ENCODE data around the gene SLC39A5.
"Not testable (repeated sequence)": the region's sequence is repeated elsewhere in the genome, so short reads cannot be mapped to it uniquely, and the experiment has no call there.

SLC39A5 gene

GRCh38 chr12:56229916-56230431, at the start of gene SLC39A5:
Gene SLC39A5 (plus strand): TSS chr12:56230051. CDS start chr12:56231275, 1,224 bp downstream.
- no peak for DNase-seq

DNA sequence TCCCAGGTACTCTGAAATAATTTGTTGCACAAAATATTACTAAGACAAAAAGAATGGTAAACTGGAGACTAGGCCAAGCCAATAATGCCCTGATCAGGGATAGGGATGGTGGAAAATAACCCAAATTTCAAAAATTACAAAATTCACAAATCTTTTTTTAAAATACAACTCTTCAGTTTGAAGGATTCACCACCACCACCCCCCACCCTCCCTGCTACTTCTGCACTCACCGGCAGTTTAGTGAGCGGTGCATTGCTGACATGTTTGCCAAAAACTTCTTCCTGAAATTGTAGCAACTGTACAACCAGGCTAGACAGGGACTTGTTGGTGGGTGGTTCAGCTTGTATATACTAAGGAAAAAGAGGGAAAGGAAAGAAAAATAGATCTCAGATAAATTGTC, 42.9 kb upstream of the SLC39A5 start:
- DNase-seq = no peak

- peak in 1 of 2 donors; percentile 18 for DNase-seq
Observed at GRCh38 chr12:56188131-56188777, 41.6 kb upstream of the SLC39A5 start.

- DNase-seq = no peak
Observed at GRCh38 chr12:56188778-56189098, 41.1 kb upstream of the SLC39A5 start.

GRCh38 chr12:56189099-56189917, 40.5 kb upstream of the SLC39A5 start, which contains the start of gene SMARCC2:
Gene SMARCC2 (minus strand): TSS chr12:56189483. CDS start chr12:56189461, 22 bp downstream.
- DNase-seq = peak; percentile 83 to 89

DNA sequence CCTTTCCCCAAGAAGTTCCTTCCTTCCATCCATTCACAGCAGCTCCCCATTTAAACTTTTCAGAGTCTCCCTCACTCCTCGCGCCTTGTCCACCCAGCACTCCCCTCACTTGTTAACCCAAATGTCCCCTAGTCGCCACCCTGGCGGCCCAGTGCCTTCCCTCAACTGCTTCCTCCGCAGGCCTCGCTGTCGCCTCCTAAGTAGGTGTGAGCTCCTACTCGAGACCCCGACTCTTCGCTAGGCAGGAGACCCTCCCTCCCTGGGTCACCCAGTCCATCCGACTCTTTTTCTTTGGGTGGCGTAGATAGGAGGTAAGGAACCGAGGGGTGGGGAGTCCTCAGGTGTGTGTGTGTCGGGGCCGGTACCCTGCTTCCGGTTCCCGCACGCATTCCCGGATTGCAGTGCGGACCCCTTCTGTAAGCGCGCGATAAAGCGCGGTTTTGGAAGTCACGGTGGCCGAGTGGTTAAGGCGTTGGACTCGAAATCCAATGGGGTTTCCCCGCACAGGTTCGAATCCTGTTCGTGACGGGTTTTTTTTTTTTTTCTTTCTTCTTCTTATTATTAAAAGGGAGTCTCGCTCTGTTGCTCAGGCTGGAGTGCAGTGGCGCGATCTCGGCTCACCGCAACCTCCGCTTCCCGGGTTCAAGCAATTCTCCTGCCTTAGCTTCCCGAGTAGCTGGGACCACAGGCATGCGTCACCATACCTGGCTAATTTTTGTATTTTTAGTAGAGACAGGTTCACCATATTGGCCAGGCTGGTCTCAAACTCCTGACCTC, 39.7 kb upstream of the SLC39A5 start:
- peak; percentile 80 to 84 for DNase-seq

- DNase-seq = no peak
Observed at GRCh38 chr12:56190695-56191155, 39.1 kb upstream of the SLC39A5 start.

- DNase-seq = no peak
Observed at GRCh38 chr12:56192582-56192981, 37.3 kb upstream of the SLC39A5 start.

GRCh38 chr12:56193025-56193578, 36.7 kb upstream of the SLC39A5 start:
- peak; percentile 76 to 85 for DNase-seq

DNA sequence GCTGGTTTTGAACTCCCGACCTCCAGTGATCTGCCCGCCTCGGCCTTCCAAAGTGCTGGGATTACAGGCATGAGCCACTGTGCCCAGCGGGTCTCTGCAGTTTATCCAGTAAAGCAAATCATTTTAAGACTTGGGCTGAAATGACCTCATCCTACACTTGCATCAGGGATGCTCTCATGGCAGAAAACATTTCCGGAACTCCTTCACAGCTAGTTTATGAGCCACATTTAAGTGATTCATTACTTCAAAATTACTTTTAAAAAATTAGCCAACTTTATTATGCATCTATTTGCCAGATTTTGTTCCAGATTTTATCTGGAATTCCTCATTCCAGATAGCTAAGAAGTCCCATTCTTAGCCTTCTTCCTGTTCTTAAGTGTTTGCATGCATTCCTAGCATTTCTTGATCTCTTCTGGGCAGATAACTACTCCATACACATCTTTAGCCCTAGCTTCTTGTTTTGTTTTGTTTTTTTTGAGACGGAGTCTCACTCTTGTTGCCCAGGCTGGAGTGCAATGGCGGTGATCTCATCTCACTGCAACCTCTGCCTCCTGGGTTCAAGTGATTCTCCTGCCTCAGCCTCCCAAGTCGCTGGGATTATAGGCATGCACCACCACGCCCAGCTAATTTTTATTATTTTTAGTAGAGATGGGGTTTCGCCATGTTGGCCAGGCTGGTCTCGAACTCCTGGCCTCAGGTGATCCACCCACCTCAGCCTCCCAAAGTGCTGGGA, 32.9 kb upstream of the SLC39A5 start:
- DNase-seq = not testable (repeated sequence)

DNA sequence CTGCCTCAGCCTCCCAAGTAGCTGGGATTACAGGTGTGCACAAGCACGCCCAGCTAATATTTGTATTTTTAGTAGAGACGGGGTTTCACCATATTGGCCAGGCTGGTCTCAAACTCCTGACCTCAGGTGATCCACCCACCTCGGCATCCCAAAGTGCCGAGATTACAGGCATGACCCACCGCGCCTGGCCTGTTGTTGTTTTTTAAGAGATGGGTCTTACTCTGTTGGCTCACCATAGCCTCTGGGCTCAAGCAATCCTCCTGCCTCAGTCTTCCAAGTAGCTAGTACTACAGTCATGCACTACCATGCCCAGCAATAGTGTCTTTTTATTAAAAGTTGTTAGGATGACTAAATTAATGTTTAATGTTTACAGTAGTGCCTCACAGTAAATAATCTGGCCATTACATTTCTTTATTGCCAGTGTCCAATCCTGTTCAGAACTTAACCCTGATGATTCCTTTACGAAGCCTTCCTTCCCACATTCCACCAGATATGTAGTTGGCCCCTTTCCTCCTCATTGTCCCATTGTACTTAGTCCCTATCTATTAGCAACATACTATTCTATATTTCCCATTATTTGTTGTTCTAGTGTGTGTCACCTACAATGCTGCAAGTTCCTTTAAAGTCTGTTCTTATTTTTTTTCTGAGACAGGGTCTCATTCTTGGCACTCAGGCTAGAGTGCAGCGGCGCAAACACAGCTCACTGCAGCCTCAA, 31.8 kb upstream of the SLC39A5 start:
- DNase-seq = no peak

DNA sequence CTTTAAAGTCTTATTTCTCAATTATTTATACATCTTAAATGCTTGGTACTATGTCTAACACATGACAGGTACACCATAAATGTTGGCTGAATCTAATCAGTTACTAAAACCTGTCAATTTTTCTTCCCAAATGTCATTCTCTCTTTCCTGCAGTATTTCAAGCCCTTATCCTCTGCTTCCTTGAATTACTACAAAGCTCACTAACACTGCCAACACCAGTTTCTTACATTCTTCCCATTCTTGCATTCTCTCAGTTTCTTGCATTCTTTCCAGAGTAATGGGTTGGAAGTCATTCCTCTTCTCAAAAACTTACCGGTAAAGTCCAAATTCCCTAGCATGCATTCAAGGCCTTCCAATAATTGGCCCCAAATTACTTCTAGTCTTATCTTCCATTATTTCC, 31.0 kb upstream of the SLC39A5 start:
- DNase-seq = no peak

DNA sequence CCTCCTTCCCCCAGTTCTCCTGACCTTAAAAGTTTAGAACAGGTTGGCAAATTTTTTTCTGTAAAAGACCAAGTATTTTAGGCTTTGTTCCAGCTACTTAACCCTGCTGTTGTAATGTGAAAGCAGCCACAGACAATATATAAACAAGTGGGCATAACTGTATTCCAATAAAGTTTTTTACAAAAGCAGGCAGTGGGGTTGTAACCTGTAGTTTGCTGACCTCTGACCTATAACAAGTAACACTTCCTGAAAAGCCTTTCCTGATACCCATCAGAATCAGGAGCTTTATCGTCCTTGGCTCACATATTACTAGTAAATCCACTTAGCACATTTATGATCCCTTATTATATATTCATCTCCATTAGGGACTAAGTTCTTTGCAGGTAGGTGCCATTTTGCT, 27.5 kb upstream of the SLC39A5 start:
- DNase-seq = no peak

DNA sequence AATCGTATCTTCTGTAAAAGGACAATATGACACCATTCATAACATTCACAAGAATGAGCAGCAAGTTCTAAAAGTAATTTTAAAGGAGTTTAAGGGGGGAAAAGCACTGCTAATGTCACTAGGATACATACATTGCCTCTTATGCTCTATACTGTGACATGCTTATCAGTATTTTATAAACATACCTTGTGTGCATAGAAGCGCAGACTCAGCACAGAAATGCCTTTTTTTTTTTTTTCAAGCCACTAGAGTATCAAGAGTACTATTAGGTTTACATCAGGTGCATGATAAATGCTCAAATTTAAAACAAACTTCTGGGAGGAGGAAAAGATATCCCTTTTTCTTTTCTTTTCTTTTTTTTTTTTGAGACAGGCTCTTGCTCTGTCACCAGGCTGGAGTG, 27.0 kb upstream of the SLC39A5 start:
- no peak for DNase-seq

DNA sequence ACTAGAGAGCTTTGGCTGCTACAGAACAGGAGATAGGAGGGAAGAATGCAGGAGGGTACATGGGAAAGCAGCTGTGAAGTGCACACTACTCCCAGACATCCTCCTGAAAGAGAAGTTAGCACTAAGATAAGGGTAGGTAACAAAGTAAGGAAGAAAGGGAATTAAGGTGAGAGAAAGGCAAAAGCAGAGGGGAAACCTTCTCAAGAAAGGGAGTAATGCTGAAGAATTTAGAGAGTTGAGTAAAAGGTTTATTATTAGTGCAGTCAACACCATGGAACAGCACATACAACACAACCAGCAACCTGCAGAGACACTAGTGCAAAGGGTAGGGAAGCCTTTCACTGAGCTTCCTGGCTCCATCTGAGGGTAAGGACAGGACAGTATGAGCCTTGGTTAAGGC, 25.6 kb upstream of the SLC39A5 start:
- DNase-seq = no peak

GRCh38 chr12:56205445-56205844, 24.4 kb upstream of the SLC39A5 start:
- DNase-seq = no peak

GRCh38 chr12:56206452-56207166, 23.2 kb upstream of the SLC39A5 start:
- peak; percentile 49 to 54 for DNase-seq

- DNase-seq = peak in 1 of 2 donors; percentile 58
Observed at GRCh38 chr12:56208006-56208405, 21.8 kb upstream of the SLC39A5 start.

- no peak for DNase-seq
Observed at GRCh38 chr12:56212361-56212760, 17.5 kb upstream of the SLC39A5 start.

DNA sequence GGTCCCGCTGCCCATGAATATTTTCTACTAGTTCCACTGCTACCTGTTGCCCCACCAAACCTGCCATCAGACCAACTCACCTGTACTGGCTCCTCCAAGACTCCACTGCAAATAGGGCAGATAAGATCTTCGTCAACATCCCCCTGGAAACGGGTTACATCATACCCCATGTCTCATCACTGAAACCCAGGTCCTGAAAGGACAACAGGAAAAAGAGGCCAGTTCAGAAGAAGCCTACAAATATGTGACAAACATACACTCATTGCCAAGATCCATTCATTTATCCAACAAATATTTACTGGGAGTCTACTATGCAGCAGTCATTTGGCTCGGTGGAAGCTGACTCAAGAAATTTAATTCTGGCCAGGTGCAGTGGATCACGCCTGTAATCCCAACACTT, 16.0 kb upstream of the SLC39A5 start:
- DNase-seq = no peak

DNA sequence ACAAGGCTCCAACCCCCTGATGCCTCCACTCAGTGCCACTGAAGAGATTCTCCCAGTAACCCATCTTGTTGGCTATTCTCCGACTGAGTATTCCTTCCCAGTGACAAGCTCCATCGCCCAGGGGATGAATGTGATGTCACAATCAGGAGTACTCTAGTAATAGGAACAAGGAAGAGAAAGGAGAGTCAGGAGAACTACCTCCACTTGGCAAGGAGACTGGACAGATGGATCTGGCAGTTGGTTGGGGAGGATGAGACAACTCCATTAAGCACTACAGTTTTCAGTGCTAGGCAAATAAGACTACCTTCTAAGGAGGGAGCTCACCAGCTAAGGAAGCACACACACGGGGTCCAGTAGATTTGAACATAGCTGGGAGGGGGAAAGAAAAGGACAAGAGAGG, 13.4 kb upstream of the SLC39A5 start:
- DNase-seq = no peak

All from CD4-positive, alpha-beta T cell treated with Interleukin-4 for 1 hour (primary cell).